Measurements from ENCODE around the gene NCK2. TPM values are rescaled to one million over a fixed set of nuclear protein-coding genes. Genes with fewer than 3 reads are reported as not detected.

NCK2 gene
- polyA plus RNA-seq, 4 donors, result 59.6 to 124 (median 84.3) TPM

DNA sequence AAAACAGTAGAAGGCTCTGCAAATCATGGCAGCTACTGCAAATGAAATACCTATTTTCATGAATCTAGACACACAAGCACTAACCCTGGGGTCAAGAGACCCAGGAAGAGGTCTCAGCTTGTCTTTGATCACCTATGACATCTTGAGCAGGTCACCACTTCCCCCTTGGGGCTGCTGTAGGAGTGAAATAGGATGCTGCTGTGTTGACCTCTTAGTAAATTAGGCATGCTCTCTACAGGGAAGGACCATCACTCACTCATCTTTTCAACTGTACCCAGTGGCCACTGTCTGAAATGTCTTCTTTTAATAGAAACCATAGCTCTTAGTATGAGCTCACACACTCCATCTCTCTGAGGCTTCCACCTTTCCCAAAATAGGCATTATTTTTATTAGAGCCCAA is 83.8 kb downstream of the NCK2 start:
- FAIRE-seq, result no peak
- H3K9me3 ChIP-seq (ENCODE audit: control insufficient read depth in 2 of 2, insufficient read depth in 1 of 2, low read depth in 1 of 2, low read length in 1 of 2), result peaks cover 0 to 4% of the 10 kb centered on the region in 2 donors

DNA sequence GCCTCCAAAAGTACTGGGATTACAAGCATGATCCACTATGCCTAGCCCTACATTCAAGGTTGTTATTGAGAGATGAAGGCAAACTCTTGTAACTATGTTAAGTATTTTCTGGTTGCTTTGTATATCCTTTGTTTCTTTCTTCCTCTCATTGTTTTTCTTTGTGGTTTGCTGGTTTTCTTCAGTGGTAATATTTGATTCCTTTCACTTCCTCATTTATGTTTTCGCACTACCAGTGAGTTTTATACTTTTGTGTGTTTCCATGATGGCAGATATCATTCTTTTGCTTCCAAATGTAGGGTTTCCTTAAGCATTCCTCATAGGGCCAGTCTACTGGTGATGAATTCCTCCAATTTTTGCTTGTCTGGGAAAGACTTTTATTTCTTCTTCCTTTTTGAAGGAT is 90.2 kb downstream of the NCK2 start:
- Histone ChIP-seq H3K4me3 (ENCODE audit: low read depth in 1 of 3, low read length in 3 of 3) (no peak overlapping the region), H3K36me3 (ENCODE audit: control insufficient read depth in 3 of 3, insufficient read depth in 2 of 3, low read depth in 1 of 3, low read length in 3 of 3) (peaks cover 0 to 13% (median 0%) of the 10 kb centered on the region in 3 donors), H3K4me1 (ENCODE audit: control insufficient read depth in 3 of 3, insufficient read depth in 2 of 3, low read depth in 1 of 3, low read length in 2 of 3) (peaks cover 0 to 11% (median 2%) of the 10 kb centered on the region in 3 donors), H3K9me3 (ENCODE audit: control insufficient read depth in 2 of 2, insufficient read depth in 1 of 2, low read depth in 1 of 2, low read length in 1 of 2) (peaks cover 0 to 25% of the 10 kb centered on the region in 2 donors), H3K27me3 (ENCODE audit: control insufficient read depth in 3 of 3, insufficient read depth in 3 of 3, low read length in 3 of 3) (no peaks in the 10 kb centered on the region), H3K27ac (ENCODE audit: low read depth in 1 of 3, low read length in 2 of 3) (no peak overlapping the region)
- DNase-seq (no peak), FAIRE-seq (no peak)
- WGBS, 3 donors, result 70 to 100% (median 72%) methylated on average over 1 of the region's 1 CpG

More for the DNA sequence above, 83.8 kb downstream of the NCK2 start:
- no peak overlapping the region for H3K4me3 ChIP-seq (ENCODE audit: low read depth in 1 of 3, low read length in 3 of 3)
- peaks cover 0 to 17% (median 2%) of the 10 kb centered on the region in 3 donors for H3K36me3 ChIP-seq (ENCODE audit: control insufficient read depth in 3 of 3, insufficient read depth in 2 of 3, low read depth in 1 of 3, low read length in 3 of 3)
- H3K4me1 ChIP-seq (ENCODE audit: control insufficient read depth in 3 of 3, insufficient read depth in 2 of 3, low read depth in 1 of 3, low read length in 2 of 3), result peaks cover 0 to under 1% (median 0%) of the 10 kb centered on the region in 3 donors
- no peaks in the 10 kb centered on the region for H3K27me3 ChIP-seq (ENCODE audit: control insufficient read depth in 3 of 3, insufficient read depth in 3 of 3, low read length in 3 of 3)
- peak overlapping the region in 1 of 3 donors; percentile 52 for H3K27ac ChIP-seq (ENCODE audit: low read depth in 1 of 3, low read length in 2 of 3)
- no peak for DNase-seq

DNA sequence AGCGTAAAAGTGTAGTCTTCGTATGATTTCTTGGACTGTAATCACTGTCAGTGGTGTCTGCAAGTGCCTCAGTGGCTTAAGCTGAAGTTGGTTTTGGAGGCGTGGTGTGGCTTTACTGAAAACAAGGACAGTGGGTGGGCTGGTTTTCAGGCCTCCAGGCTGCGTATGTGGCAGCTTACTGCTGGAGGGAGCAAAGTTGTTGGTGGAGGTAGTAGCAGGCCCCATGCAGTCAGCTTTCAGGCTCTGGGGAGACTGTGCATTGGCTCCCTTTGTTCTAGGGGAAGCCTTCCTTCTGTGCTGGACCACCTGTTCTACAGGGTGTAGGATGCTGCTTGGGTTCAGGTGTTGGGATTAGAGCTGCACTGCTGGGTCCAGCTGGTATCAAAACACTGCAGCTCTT is 91.6 kb downstream of the NCK2 start:
- H3K9me3 ChIP-seq (ENCODE audit: control insufficient read depth in 2 of 2, insufficient read depth in 1 of 2, low read depth in 1 of 2, low read length in 1 of 2), result peaks cover 0 to 25% of the 10 kb centered on the region in 2 donors
- 97 to 98% (median 98%) methylated on average over 4 of the region's 4 CpGs for WGBS, 3 donors
- peaks cover 0 to 13% (median 0%) of the 10 kb centered on the region in 3 donors for H3K36me3 ChIP-seq (ENCODE audit: control insufficient read depth in 3 of 3, insufficient read depth in 2 of 3, low read depth in 1 of 3, low read length in 3 of 3)
- no peak overlapping the region for H3K27ac ChIP-seq (ENCODE audit: low read depth in 1 of 3, low read length in 2 of 3)
- H3K4me3 ChIP-seq (ENCODE audit: low read depth in 1 of 3, low read length in 3 of 3), result no peak overlapping the region
- FAIRE-seq (no peak), DNase-seq (no peak)
- peaks cover 0 to 13% (median 6%) of the 10 kb centered on the region in 3 donors for H3K4me1 ChIP-seq (ENCODE audit: control insufficient read depth in 3 of 3, insufficient read depth in 2 of 3, low read depth in 1 of 3, low read length in 2 of 3)
- H3K27me3 ChIP-seq (ENCODE audit: control insufficient read depth in 3 of 3, insufficient read depth in 3 of 3, low read length in 3 of 3), result no peaks in the 10 kb centered on the region

DNA sequence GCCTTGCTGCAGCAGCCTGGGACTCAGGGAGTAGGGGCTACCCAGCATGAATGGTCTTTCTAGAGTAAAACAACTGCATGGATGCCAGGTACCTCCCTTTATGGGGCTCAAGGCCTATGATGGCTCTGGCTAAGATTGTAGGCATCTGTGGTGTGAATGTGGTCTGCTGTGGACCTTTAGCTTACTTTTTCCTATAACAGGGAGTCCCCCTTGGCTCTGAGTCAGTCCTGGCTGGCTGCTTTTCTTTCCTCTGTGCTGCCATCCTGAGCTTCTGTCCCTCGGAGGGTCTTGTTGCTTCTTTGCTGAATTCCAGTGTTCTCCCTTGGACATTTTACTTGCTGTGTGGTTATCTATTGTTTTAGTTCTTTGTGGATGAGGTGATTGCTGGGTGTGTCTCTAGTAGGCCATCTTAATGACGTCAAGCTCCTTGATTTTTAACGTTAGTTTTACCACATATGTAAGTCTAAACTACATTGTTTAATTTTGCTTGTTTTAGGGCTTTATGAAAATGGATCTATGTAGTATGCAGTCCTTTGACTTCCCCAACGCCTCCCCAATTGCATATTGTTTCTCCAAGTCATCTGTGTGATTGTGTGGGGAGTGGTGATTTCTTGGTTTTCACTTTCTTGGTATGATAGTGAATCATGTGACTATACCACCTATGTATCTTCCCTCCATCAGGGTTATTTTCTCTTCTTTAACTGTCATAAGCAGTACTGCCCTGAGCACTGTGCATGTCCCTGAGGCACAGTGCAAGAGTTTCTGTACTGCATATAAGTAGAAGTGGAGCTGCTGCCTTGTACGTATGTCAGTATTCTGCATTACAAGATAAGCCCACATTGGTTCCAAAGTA is 92.4 kb downstream of the NCK2 start:
- H3K27me3 ChIP-seq (ENCODE audit: control insufficient read depth in 3 of 3, insufficient read depth in 3 of 3, low read length in 3 of 3), result no peaks in the 10 kb centered on the region
- peaks cover 0 to 13% (median 0%) of the 10 kb centered on the region in 3 donors for H3K36me3 ChIP-seq (ENCODE audit: control insufficient read depth in 3 of 3, insufficient read depth in 2 of 3, low read depth in 1 of 3, low read length in 3 of 3)
- H3K27ac ChIP-seq (ENCODE audit: low read depth in 1 of 3, low read length in 2 of 3), result no peak overlapping the region
- H3K4me1 ChIP-seq (ENCODE audit: control insufficient read depth in 3 of 3, insufficient read depth in 2 of 3, low read depth in 1 of 3, low read length in 2 of 3), result peaks cover 0 to 13% (median 7%) of the 10 kb centered on the region in 3 donors
- 83 to 87% (median 84%) methylated on average over 5 of the region's 5 CpGs for WGBS, 3 donors
- no peak overlapping the region for H3K4me3 ChIP-seq (ENCODE audit: low read depth in 1 of 3, low read length in 3 of 3)
- DNase-seq, result no peak
- FAIRE-seq, result no peak
- H3K9me3 ChIP-seq (ENCODE audit: control insufficient read depth in 2 of 2, insufficient read depth in 1 of 2, low read depth in 1 of 2, low read length in 1 of 2), result peaks cover 0 to 25% of the 10 kb centered on the region in 2 donors

DNA sequence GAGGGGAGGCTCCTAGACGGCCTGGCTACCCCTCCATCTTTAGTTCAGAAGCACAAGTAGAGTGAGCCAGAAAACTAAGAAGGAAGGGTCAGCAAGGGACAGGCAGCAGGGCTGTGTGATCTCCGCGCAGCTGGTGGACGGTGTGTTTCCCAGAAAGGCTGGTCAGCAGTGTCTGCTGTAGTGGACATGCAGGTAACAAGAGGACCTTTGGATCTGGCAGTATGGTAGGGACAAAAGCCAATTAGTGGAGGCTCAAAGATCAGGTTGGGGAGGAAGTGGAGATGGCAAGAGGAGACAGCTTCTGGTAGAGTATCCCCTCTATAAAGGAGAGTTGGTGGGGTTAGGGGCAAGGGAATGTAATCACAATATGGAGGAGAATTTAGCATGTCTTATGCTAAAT is 95.1 kb downstream of the NCK2 start:
- 66 to 92% (median 87%) methylated on average over 4 of the region's 4 CpGs for WGBS, 3 donors
- Histone ChIP-seq H3K36me3 (ENCODE audit: control insufficient read depth in 3 of 3, insufficient read depth in 2 of 3, low read depth in 1 of 3, low read length in 3 of 3) (peaks cover 0 to 8% (median 0%) of the 10 kb centered on the region in 3 donors), H3K27ac (ENCODE audit: low read depth in 1 of 3, low read length in 2 of 3) (no peak overlapping the region), H3K27me3 (ENCODE audit: control insufficient read depth in 3 of 3, insufficient read depth in 3 of 3, low read length in 3 of 3) (no peaks in the 10 kb centered on the region), H3K4me3 (ENCODE audit: low read depth in 1 of 3, low read length in 3 of 3) (no peak overlapping the region), H3K9me3 (ENCODE audit: control insufficient read depth in 2 of 2, insufficient read depth in 1 of 2, low read depth in 1 of 2, low read length in 1 of 2) (peaks cover 0 to 15% of the 10 kb centered on the region in 2 donors), H3K4me1 (ENCODE audit: control insufficient read depth in 3 of 3, insufficient read depth in 2 of 3, low read depth in 1 of 3, low read length in 2 of 3) (peaks cover 0 to 13% (median 7%) of the 10 kb centered on the region in 3 donors)
- FAIRE-seq (no peak), DNase-seq (peak in 1 of 2 donors; percentile 31)

DNA sequence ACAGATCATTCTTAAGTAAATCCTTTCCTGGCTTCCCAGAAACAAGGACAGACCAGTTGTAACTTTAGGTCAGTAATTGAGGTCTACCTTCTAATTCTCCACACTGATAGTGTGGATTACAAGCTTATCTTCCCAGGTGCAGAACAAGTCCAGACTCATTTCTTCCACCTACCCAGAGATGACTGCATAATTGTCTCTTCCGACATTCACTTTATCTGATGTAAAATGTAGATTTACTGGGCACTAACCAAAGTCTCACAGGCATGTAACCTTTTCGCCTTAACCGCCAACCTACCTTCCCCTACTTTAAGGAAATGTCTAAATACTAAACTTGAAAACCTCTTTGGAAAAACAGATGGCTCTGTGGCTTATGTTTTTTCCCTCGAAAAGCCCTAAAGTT is 96.2 kb downstream of the NCK2 start:
- Histone ChIP-seq H3K4me3 (ENCODE audit: low read depth in 1 of 3, low read length in 3 of 3) (no peak overlapping the region), H3K36me3 (ENCODE audit: control insufficient read depth in 3 of 3, insufficient read depth in 2 of 3, low read depth in 1 of 3, low read length in 3 of 3) (peaks cover 0 to 8% (median 0%) of the 10 kb centered on the region in 3 donors), H3K9me3 (ENCODE audit: control insufficient read depth in 2 of 2, insufficient read depth in 1 of 2, low read depth in 1 of 2, low read length in 1 of 2) (peaks cover 0 to 15% of the 10 kb centered on the region in 2 donors), H3K27ac (ENCODE audit: low read depth in 1 of 3, low read length in 2 of 3) (no peak overlapping the region), H3K4me1 (ENCODE audit: control insufficient read depth in 3 of 3, insufficient read depth in 2 of 3, low read depth in 1 of 3, low read length in 2 of 3) (peaks cover 0 to 13% (median 7%) of the 10 kb centered on the region in 3 donors), H3K27me3 (ENCODE audit: control insufficient read depth in 3 of 3, insufficient read depth in 3 of 3, low read length in 3 of 3) (no peaks in the 10 kb centered on the region)
- FAIRE-seq (no peak), DNase-seq (no peak)
- 76 to 83% (median 82%) methylated on average over 4 of the region's 4 CpGs for WGBS, 3 donors

GRCh38 chr2:105841551-105841950 is 96.8 kb downstream of the NCK2 start:
- FAIRE-seq (no peak), DNase-seq (no peak)

DNA sequence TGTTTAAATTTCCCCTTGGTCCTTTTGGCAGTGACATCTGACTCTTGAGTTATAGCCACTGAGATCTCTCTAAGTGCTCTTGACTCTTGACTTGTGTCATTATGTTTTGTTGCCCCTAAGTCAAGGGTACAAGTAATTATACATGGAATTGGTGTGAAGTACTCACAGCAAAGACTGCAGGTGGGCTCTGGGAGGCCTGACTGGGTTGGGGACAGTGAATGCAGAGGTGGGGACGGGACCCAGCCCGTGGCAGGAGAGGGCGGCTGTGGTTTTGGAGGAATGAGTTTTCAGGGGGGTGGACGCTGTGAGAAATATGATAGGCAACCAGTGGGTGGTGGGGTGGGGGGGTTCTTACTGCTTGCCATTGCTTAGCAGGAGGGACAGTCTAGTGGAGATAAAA is 97.8 kb downstream of the NCK2 start:
- Histone ChIP-seq H3K36me3 (ENCODE audit: control insufficient read depth in 3 of 3, insufficient read depth in 2 of 3, low read depth in 1 of 3, low read length in 3 of 3) (peaks cover 0 to 5% (median 0%) of the 10 kb centered on the region in 3 donors), H3K4me3 (ENCODE audit: low read depth in 1 of 3, low read length in 3 of 3) (no peak overlapping the region), H3K4me1 (ENCODE audit: control insufficient read depth in 3 of 3, insufficient read depth in 2 of 3, low read depth in 1 of 3, low read length in 2 of 3) (peaks cover 0 to 13% (median 7%) of the 10 kb centered on the region in 3 donors), H3K27me3 (ENCODE audit: control insufficient read depth in 3 of 3, insufficient read depth in 3 of 3, low read length in 3 of 3) (no peaks in the 10 kb centered on the region), H3K9me3 (ENCODE audit: control insufficient read depth in 2 of 2, insufficient read depth in 1 of 2, low read depth in 1 of 2, low read length in 1 of 2) (no peaks in the 10 kb centered on the region), H3K27ac (ENCODE audit: low read depth in 1 of 3, low read length in 2 of 3) (no peak overlapping the region)
- FAIRE-seq (no peak), DNase-seq (no peak)
- 91 to 96% (median 93%) methylated on average over 4 of the region's 4 CpGs for WGBS, 3 donors

More at GRCh38 chr2:105841551-105841950, 96.8 kb downstream of the NCK2 start:
- 71 to 90% (median 88%) methylated on average over 2 of the region's 2 CpGs for WGBS, 3 donors
- peaks cover 0 to 13% (median 7%) of the 10 kb centered on the region in 3 donors for H3K4me1 ChIP-seq (ENCODE audit: control insufficient read depth in 3 of 3, insufficient read depth in 2 of 3, low read depth in 1 of 3, low read length in 2 of 3)
- H3K4me3 ChIP-seq (ENCODE audit: low read depth in 1 of 3, low read length in 3 of 3), result no peak overlapping the region
- peaks cover 0 to 9% of the 10 kb centered on the region in 2 donors for H3K9me3 ChIP-seq (ENCODE audit: control insufficient read depth in 2 of 2, insufficient read depth in 1 of 2, low read depth in 1 of 2, low read length in 1 of 2)
- peaks cover 0 to 5% (median 0%) of the 10 kb centered on the region in 3 donors for H3K36me3 ChIP-seq (ENCODE audit: control insufficient read depth in 3 of 3, insufficient read depth in 2 of 3, low read depth in 1 of 3, low read length in 3 of 3)
- no peaks in the 10 kb centered on the region for H3K27me3 ChIP-seq (ENCODE audit: control insufficient read depth in 3 of 3, insufficient read depth in 3 of 3, low read length in 3 of 3)
- H3K27ac ChIP-seq (ENCODE audit: low read depth in 1 of 3, low read length in 2 of 3), result no peak overlapping the region

Measured in small intestine (tissue), 7 donors.